Brain pericyte (primary cell): ENCODE results near the gene PDE10A.

ENCODE experiments used
- DNase-seq: peaks from one replicate; pipeline ENCODE4 v3.0.0-alpha.2; 2012; ENCODE audit warnings: low read depth, low spot score

PDE10A gene

DNA sequence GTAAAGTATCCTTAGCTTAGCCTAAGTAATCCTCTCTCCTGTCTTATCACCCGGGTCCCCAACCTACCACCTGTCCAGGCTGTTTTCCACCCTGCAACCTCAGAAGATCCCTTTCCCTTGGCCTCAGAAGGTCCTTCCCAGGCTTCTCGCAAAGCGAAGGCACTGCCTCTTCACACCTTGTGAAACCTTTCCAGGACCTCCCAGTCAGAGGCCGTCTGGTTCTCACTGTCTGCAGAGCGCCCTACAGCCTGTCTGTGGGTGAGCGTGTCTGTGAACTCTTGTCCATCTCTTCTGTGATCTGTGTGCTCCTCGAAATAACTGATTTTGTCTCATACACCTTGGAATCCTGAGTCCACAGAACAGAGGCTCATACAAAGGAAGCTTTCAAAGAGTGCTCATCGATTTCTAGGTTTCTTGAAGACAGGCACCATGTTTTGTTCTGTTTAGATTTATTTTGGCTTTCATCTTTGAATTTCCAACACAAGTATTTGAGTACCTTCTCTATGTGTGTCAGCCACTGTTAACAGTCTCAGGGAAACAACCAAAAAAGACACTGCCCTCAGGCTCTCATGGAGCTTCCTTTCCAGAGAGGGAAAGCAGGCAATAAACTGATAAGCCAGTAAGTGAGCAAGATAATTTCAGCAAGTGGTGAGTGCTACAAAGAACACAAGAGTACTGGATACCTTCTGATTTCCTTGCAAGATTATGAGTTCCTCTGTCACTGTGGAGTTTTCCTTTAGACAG lies 6.3 kb downstream of the PDE10A start:
- DNase-seq, result no peak

DNA sequence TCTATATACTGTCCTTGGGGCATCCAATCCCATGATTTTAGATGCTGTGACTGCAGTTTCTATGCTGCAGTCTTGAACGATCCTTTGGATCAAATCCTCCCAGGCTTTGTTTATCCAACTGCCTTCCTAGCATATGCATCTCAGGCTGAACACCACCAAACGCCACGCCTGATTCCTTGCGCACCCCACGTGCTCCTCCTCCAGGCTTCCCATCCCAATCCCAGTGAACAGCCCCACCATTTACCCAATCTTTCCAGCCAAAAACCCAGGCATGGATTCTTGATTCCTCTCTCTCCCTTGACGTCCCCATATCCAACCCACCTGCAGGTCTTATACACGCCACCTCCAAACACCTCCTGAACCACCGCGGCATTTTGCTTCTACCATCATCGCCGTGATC lies 7.8 kb downstream of the PDE10A start:
- no peak for DNase-seq

DNA sequence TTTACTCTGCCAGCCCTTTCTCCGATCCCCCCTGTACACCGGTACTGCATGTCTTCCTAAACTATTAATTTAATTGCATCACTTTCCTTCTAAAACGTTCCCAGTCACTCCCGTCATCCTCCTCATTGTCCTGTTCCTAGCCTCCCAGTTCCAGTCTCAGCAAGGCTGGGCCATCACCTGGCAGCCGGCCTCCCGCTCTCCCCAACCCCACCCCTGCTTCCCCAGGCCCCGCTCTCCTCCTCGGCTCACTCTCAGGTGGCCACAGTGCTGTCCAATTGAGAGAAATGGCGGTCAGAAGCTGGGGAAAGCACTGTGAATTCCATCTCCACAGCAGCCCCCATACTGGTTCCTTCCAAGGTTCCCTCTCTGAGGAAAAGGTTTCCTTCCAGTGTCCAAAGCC lies 8.9 kb downstream of the PDE10A start:
- no peak for DNase-seq

DNA sequence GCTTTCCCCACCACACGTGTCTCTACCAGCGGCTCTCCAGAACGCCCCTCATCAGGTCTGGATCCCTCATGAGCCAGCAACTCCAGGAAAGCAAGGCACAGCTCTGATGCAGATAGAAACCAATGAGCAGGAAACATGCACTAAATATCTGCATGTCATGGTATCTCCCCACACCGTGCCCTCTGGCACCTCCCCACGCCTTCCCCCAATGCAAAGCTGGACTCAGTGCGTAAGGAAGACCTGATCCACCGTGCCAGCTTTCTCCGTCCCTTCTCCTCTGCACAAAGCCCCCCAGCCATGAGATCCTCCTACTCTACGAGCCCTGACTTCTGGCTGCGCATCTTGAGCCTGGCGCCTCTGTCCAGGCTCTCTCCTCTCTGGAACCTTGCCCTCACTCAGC lies 9.4 kb downstream of the PDE10A start:
- no peak for DNase-seq

DNA sequence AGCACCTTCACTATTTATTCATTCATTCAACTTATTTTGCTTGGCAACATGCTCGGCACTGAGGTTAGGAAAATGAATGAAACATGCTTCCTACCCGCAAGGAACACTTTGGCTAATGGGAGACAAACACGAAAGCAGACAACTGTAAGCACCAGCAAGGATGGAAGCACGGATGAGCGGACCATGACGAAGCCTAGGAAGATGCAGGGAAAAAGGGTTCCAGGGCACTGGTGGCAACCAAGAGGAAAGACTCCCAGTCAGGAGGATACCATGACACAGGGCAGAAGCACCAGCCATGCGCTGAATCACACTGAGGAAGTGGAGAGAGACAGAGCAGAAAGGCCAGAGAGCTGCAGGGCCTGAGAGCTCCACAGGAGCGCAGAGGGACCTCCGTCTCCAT lies 9.8 kb downstream of the PDE10A start:
- no peak for DNase-seq

DNA sequence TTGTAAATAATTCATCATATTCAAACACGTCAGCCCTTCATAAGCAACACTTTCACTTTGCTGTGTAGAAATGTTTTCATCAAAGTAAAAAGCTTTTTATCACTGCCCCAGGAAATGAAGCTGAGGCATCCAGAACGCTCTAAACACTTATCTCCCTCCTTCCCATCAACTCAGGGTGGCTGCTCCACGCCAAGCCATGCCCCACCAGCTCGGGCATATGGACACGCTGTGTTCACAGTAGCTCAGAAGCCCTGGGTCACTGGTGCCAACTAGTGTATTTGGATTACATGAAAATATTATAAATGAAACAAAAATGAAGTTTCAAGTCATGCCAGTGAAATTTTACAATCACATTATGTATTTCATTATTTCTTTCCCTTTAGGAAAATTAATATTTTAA lies 10.3 kb downstream of the PDE10A start:
- DNase-seq, result no peak

DNA sequence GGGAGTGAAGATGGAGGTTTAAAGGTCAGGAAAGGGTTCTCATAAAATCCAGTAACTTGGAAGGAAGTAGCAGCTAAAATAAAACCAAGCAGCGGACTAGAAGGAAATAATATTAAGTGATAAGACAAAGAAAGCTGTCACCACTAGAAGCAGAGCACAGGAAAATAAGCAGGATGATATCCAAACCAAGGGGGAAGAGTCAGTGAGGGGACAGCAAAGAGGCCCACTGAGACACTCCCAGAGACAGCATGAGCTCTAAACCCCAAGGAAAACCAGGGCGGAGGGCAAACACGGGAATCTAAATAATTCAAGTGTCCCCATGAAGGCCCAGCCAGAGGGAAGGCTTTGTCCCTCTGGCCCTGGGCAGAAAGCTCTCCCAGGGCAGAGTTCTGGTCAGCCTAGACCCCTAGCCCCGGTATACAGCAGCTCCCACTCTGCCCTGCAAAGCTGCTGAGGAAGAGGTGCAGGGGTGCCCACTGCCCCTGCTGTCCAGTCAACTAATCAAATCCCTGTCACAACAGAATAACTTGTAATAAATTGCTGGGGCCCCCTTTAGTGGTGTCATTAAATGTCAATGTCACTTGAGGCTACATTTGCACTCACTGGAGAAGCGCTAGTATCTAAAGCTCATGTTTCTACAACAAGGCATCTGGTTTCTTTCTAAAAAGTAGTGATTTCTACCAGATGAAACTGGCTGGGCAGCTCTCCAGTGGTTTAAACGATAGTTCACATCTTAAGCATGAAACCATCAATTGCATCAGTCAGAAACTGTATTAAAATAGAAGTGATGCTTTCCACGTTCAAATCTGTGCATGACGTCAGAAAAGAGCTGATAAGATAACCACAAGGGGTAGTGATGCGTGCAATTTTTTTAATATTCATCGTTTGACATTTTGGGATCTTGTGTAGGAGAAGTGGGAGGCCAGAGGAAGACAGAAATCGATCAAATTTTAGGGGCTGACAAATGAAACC lies 13.6 kb downstream of the PDE10A start:
- no peak for DNase-seq

DNA sequence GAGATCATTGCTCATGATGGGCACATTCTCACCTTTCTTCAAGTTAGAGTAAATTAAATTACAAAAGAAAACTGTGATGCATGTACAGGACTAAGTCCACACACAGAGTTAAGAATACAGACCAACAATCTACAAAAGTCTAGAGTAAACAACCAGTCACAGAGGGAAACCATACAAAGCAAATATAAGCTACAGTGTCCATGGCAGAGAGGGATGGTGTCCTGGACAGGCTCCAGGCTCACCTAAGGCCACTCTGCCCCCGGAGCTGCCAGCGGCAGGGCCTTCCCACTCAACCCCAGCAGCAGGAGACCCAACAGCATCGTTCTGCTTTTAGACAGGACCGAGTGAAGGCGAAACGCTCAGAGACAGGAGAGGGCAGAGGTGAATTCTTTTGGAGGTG lies 16.0 kb downstream of the PDE10A start:
- no peak for DNase-seq

DNA sequence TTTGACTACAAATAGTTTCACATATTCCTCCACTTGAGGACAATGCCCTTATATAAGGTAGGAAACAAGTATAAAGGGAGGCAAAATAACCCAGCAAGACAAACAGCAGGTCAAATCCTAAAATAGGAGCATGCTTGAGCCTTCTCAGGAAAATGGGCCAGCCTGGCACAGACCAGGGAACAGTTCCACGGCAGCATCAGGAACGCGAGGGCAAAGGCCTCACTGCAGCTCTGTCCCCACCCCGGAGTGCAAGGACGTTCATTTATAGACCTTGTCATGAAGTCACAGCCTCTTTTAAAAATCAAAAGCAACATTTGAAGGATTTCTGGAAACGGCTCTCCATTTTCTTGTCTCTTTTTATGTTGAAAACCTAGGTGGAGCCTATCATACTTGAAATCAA lies 17.1 kb downstream of the PDE10A start:
- no peak for DNase-seq

DNA sequence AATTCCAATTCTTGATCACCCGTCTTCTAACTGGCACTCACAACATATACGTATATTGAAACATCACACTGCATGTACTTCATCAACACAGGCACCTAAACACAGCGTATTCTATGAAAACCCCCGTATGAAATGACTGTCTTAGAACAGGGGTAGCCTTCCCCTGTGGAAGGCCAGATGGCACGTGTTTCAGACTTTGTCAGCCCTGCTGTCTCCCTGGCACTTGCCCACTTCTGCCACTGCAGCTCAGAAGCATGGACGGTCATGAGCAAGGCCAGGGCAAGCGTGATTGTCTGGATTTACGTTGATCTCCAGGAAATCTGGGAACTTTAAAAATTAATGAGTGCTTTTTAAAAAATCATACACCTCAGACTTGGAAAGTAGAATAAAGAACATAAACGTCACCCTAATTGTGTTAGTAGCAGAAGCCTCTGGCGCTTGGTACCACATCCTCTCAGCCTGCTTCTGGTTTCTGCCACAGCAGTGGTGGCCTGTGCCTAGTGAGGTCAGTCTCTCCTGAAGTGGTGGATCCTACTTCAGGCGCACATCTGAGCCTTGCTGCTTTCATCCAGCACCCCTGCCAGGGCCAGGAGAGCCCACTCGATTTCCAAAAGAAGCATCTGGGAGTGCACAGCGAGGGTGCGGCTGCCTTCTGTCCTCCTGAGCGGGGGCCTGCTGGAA lies 18.3 kb downstream of the PDE10A start:
- DNase-seq, result no peak

DNA sequence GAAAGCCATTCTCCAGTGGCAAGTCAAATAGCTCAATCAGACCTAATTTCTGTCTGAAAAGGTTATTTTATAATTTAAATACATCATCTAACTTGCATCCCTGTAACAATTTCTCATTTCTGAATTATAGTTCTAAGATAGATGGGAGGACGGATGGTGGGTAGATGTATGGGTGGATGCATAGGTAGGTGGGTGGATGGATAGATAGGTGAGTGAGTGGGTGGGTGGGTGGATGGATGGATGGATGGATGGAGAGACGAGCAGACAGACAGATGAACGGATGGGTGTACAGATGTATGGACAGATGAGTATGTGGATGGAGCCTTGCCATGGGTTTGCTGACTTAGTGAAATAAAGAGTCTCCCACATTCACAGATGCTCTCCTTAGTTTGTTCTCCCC lies 20.0 kb downstream of the PDE10A start:
- no peak for DNase-seq

DNA sequence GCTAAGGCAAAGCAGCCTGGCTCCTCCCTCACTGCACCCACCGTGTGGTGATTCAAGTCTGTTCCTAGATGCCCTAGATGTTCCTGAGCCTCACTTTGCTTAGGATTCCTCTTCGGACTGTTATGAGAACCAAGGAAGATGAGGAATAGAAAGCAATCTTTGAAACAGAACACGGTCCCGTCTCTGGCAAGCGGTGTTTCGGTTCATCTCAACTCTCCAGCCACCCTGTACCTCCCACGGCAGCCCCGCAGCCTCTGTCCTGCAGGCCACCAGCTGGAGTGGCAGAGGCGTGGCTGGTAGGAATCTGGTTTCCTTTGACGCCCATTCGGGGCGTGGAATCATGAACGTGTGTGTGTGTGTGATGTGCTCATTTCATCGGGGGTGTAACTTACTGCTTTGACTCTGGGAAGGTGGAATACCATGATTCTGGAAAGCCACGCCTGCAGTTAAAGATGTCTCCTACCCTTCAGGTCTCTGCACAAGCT lies 21.3 kb downstream of the PDE10A start:
- no peak for DNase-seq

DNA sequence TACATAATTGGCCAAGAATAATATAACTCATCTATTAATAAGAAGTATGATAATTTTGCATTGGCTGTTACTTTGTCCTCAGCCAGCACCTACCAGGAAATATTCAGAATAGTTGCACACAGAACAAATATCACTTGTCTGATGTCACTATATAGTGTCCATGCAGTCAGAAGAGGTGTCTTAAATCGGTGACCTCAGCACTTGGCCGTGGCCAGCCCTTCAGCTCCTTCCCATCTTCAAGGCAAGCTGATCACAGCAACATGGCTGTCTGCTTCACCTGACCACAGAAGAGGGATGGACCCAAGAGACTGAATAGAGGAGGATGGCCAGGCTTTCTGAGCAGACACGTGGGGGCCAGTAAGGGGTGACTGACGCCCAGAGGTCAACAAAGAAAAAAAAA lies 22.2 kb downstream of the PDE10A start:
- DNase-seq, result no peak

DNA sequence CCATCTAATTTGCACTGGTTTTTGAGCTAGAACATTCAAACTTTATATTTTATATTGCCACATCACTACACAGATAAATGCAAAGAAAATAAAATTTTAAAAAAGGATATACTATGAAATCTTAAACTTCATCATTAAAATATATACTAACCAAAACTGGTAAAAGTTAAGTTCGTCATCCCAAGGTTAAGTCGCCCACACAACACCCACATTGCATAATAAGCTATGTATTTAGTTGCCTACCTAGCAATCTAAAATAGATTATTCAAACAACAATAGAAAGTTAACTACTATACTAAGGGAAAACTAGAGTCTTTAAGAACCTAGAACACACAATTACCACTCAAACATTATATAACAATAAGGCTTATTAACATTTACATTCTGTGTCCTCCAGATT lies 24.5 kb downstream of the PDE10A start:
- DNase-seq, result no peak

DNA sequence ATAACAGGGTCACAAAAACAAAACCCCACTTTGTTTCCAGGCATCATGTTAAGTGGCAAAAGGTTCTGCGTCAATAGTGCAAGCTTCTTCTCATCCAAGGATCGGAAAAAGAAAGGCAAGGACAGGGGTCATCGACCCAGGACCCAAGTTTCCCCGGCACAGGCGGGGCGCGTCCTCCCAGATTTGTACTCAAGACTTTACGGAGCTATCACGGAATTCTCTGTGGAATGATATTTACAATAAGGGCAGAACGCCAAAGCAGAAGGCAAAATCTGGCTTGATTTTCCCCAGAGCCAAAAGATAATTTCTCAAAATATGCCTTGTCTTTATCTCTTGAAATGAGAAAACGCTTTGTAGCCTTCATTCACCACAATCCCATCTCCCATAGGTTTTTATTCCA lies 25.5 kb downstream of the PDE10A start:
- DNase-seq, result no peak

DNA sequence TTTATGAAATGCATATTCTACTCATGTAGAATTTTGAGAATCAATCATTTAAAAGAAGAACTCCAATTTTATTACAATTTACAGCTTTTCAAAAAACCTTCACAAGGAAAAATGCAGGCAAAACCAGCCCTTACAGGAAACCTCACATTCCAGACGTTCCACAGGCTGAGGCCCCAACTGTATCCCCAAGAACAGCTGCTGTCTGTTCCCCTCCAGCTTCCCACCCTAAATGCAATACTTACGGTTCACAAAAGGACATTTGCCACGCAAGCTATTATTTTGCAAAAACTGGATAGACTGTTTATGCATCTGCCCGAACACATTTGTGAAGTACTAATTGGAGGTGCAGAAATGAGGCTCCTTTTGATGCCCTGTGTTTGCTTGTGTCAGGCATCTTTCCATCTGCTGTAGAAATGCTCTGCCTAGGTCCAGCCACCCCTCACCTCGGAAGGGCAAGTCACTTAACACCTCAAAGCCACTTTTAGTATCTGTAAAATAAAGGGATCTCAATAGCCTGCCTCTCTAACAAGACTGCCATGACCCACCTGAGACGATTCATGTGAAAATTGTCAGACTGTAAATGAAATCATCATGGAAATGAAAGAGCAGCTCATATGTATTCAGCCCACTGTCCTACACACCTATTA lies 26.5 kb downstream of the PDE10A start:
- no peak for DNase-seq

DNA sequence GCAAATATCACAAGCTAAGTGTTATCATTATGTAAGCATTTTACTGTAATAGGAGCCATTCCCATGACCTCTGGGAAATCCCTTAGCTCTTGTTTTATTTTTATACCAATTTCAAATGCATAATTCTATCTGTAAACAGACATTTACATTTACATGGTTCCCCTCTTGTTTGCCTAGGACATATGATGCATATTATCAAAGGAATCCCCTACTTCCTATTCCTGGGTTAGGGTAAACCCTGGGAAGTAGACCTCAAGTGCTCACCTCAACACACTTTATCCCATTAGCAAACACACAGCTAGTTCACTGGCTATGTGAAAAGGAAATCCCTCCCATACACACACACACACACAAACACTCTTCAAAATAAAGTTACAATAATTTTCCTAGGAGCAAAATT lies 27.1 kb downstream of the PDE10A start:
- DNase-seq, result no peak

DNA sequence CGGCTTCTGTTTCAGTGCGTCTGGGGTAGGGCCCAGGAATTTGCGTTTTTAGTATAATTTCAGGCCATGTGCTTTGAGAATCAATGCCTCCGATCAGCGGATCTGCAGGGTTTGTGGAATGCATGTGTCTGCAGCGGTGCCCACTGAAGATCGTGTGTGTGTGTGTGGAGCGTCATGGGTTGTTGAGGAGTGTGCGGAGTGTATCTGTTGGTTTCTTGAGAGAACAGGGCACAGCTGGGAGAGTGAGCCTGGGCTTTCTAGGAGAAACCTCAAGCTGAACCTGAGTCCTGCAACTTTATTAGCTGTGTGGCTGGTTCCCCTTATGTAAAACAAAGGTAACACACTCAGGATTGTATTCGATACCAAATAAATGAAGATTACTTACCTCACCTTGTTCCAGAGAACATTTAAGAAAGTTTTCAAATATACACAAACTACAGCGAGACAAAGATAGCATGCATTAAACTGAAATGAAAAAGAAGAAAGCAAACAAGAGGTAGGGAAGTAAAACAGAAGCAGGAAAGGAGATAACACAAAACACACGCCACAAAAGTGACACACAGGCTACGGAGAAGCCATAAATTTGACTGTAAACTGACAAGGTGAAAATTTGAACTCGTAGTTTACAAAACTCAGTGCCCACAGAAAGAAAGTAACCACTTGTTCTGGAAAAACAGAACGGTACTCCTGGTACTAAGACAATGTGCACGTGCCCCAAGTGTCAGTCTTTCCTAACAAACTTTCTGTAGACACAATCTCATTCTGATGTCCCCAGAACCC lies 28.8 kb downstream of the PDE10A start:
- no peak for DNase-seq

DNA sequence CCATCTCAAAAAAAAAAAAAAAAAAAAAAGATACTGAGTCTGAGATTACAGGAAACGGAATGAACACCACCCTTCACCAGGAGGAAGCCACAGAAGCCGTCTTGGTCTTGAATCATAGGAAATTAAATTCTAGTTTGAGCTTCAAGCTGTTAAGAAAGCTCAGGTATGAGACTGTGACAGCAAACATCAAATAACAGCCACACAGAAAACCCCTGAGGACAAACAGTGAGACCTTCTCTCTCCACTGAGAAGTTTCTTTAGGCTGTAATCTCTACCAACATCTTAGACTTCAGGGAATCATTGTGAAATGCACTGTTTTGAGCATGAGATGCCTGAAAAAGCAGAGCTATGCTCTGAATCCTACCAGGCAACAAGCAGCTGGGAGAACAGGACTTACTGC lies 30.8 kb downstream of the PDE10A start:
- no peak for DNase-seq

DNA sequence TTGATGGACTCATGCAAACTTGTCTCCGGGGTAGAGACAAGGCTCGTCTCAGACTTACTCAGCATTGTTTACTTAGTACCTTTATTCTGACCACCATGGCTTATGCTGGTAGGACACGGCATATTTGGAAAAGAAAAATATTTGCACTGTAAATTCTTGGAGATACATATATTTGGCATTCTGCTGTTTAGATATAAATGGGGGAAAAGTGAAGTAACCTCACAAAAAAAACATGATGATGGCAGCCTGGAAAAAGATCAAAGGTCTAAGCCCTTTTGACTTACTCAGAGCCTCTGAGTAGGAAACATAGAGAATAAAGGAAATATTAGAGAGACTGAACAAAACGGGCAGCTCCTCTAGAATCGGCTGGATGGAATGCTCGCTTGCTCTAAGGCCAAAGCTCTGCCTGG lies 32.5 kb downstream of the PDE10A start:
- no peak for DNase-seq

DNA sequence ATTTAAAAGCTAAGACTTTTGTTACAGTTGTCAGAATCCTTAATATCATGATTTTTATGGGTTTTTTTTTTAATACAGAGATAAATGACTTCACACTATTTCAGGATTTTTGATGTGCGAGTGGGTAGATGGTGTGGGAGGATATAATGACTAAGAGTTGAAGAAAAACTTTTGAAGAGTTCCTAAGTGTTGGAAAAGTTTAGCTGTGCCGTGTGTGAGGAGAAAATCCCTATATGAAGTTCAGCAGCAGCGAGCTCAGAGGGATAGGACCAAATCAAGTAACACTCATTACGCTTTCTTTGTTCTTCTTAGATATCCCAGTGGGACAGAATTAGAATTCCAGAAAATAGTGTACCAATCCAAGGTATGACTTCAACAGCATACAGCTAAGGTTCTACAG lies 34.1 kb downstream of the PDE10A start:
- no peak for DNase-seq
